Hematopoietic multipotent progenitor cell treated with erythropoietin and hydrocortisone succinate and interleukin-3 and kit ligand, for 15 days (in vitro differentiated cells): ENCODE measurements around the gene HAND1.

Source experiments
- DNase-seq: peaks from one replicate; pipeline ENCODE4 v3.0.0-alpha.2; 2015; ENCODE audit warnings: low spot score

The HAND1 gene

DNA sequence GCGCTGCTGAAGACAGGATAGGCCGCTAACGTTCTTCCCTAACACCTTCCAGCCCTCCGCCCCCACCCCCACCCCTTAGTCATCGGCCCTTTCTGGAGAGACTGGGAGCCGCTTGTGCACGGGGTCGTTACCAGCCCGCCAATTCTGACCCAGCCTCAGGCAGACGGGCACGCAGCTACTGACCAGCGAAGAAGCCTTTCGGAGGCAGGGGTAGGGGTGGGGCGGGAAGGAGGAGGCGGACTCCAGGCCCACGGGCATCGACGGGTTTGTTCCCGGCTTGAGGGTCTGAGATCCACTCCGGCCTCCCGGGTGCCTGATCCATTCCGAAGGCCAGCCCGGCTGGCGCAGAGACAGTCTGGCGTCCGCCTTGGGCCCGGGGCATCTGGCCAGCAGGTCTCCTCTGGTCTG is 729 bp upstream of the HAND1 start:
- no peak for DNase-seq

GRCh38 chr5:154477382-154478223 is 424 bp downstream of the HAND1 start:
- no peak for DNase-seq

DNA sequence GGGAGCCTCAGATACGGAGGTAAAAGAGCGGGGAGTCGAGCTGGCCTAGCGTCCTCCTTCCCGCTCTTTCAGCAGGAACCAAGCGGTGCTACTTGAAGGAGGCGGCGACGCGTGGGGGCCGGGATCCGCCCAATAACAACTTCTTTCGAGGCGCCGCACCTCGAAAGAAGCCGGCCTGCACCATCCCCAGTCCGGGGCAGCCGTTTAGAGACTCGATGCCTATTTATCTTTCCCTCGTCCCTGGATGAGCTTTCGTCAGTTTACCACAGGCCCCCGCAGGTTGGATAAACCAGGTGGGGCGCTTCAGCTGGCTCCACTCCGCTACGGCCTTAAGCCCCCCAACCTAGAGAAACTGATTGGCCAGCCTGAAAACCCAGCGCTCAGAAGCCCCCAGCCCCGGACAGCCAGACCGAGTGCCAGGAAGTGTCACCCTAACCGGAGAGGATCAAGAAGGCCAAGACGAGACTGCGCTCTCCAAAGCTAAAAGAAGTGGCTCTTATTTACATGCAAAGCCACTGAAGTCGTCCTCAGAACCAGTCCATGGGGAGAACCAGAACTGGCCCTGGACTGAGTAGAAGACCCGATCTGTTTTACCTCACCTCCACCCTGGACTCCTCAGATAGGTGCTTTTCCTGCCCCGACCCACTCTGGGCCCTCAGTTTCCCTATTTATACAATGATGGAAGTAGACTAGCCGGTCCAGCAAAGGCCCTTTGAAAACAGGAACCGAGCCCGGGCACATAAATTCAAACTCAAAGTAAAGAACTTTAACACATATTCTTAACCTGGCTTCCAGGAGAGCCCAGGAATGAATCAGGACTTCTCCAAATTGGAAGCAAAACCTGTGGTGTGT is 1.4 kb downstream of the HAND1 start:
- DNase-seq: no peak

DNA sequence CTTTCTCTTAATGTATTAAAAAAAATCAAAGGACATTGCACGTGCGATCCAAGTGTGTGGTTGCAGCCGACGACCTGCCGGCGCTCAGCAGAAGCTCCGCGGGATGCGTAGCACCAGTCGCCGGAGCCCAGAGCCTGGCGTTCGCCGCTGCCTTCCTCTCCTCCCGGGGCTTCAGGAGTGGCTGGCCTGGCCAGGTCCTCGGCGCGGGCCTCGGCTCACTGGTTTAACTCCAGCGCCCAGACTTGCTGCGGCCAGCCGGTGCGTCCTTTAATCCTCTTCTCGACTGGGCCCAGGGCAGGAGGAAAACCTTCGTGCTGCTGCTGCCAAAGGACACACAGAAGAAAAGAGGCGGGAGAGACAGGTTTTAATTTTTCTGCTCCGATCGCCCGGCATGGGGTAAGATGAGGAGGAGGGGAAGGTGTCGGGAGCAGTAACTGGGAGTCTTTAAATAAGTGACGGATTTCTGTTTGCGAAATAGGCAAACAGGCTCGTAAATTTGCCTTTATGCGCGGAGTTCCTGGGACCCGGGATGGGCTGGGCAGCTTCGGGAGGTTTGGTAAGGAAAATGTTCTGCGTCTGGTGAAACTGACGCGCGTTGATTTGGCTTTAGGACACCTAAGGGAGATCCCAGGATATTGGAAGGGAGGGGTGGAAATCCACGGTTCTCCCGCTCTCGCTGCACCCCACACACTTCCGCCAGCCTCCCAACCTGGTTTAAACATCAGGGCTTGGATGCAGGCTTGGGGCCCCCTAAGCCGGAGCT is 2.3 kb downstream of the HAND1 start:
- DNase-seq: no peak

GRCh38 chr5:154474396-154475334 is 3.4 kb downstream of the HAND1 start:
- DNase-seq: no peak

GRCh38 chr5:154473581-154474283 is 4.3 kb downstream of the HAND1 start:
- no peak for DNase-seq

DNA sequence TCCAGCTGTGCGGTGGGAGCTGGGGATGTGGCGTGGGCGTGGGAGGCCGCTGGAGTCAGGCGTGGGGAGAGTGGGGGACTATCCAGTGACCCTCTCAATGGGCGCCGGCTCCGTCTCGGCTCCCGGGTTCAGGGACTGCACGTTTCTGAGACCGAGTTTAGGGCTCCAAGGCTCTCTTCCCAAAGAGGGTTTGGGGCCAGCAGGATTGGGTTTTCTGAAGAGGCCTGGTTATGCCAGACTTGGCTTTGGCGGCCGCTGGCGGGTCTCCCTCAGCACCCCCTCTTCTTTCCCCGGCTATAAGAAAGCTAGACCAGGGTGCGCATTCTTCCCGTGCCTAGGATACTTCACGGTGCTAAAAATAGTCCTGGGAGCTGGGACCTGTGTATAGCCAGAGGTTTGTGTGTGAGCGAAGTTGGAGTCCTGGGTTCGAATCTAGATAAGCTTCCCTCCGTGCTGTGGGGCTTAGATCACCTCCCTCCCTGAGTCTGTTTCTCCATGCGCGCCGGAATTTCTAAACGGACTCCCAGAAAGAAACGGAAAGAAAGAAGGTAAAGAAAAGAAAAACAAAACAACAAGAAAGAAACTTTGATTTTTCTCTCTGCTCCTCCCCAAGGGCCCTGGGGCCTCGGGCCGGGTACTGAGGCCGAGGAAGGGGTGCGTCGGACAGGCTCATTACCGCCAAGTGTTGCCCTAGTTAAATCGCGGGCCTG is 5.0 kb downstream of the HAND1 start:
- no peak for DNase-seq

DNA sequence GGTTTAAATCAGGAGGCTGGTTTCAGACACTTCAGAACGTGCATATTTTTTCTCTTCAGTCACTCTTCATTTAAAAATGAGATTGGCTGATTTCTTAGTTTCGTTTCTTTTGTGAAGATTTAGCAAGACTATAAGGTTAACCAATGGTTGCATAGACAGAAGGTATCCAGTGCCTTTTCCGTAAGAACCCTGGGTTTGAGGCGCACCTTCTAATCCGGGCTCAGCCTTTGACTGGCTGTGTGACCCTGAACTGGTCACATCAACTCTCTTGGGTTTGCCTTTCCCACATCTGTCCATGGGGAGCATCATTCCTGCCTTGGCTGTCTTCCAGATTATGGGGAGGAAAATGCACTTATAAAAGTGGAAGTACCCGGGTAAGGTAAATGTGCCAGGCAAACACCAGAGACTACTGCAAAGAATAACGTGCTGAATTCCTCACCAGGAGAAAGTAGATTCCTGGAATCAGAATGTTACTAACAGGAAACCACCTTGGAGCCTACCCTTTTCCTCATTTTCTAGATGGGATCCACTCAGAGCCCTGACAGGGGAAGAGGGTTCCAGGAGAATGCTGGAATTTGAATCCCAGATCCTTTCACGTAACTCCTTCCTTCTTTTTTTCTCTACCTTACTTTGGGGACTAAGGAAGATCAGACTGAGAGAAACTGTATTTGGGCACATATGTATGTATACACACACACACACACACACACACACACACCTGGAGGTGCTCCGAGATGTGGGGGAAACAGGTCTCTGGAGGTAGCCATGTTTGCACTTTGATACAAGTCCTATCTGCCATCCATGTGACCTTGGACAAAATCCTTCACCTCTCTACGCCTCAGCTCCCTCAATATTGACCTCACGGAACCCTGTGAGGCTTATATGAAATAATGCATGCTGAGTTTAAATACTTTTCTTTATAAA is 6.8 kb downstream of the HAND1 start:
- no peak for DNase-seq

DNA sequence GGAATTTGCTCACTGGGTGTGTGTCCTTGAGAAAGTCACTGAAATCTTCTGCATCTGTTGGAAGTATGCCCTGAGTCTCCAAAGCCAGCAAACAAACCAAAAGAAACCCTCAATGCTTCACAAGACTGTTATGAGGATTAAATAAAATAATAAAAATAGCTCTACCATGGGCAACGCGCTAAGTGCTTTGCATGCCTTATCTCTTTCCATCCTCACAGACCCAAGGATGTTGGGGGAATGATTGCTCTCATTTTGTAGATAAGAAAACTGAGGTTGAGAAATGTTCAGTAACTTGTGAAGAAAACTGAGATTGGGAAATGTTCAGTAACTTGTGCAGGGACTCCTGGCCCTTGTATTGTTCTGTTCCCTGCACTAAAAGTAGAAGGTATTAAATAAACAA is 7.9 kb downstream of the HAND1 start:
- DNase-seq: no peak

DNA sequence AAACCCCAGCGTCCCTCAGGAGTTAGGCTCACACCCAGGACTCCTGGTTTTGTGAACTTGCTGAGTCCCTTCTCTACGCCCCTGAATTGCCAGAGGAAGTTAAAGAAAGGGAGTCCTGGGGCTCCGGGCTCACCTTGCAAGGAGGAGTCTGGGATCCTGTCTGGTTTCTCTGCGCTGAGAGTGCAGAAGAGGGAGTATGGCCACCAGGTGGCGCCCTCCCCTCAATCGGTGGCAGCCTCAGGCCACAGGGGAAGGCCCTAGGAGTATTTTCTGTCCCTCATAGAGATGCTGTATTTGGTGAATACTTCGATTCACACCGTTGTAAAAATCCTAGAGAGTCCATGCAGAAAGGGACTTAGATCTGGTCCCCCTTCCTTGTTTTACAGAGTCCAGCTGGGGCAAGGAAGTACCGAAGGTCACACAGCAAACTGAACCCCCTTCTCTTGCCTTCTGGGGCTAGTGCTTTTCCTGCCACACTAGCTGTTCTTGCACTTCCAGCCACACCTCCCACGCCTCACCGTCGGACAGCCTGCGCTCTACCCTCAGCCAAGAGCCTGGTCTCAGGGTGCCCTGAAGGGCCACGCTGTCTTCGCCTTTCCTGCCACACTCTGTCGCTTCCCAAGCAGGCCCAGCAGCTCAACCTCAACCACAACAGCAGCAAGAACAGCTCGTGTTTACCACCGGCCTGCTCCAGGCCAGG is 10.2 kb downstream of the HAND1 start:
- DNase-seq: peak; percentile 71

DNA sequence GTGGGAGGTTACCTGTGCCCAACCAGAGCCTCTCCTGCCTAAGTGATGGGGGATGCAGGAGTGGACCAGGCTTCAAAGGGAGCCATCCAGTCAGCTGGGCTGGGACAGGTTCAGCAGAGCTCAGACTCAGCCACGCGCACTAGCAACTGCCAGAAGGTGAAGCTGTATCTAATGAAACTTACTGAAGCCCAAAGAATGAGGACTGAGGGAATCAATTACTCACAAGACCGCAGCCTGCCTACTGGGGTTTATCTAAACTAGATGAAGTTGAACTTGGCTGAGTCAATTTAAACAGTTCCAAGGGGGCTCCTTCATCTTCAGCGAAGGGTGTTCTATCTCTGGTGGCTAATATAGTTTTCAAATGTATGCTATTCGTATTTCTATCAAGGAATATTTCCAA is 11.4 kb downstream of the HAND1 start:
- no peak for DNase-seq

- no peak for DNase-seq
Observed at GRCh38 chr5:154466147-154466546, 11.9 kb downstream of the HAND1 start.

GRCh38 chr5:154465169-154465568 is 12.9 kb downstream of the HAND1 start:
- DNase-seq: no peak

GRCh38 chr5:154464438-154464837 is 13.6 kb downstream of the HAND1 start:
- no peak for DNase-seq

- DNase-seq: no peak
Observed at GRCh38 chr5:154461531-154461930, 16.5 kb downstream of the HAND1 start.

DNA sequence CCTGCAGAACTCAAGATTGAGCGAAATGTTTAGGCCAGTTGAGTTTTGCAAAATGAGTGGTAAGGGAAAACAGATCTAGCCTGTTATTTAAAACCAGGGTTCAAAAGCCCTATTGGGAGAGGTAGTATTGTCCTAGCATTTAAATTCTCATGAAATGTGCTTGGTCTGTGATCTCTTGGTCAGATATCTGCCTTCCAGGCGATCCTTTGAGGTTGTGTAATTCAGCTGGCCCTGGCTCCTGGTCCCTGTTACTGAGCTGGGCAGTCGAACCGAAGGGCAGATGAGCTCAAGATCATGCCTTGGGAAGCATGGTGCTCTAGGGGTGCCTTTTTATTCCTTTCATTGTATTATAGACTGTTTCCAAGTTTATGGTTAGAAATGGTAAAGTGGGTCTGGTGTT is 17.9 kb downstream of the HAND1 start:
- no peak for DNase-seq

DNA sequence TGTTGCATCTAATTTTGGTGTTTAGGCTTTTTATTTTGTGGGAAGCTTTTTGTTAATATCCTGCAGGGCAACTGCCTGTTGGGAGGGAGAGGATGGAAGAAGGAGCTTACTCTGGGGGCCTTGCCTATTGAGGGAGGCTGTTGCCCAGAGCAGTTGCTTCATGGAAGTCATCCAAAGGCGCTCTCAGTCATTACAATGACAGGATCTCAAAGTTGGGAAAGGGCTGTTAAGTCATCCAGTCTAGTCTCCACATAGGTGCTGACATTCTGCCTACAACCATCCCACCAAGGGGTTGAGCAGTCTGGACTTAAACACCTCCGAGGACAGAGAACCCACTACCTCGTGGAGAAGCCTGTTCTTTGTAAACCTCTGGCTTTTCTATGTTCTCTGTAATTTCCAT is 19.0 kb downstream of the HAND1 start:
- DNase-seq: no peak

DNA sequence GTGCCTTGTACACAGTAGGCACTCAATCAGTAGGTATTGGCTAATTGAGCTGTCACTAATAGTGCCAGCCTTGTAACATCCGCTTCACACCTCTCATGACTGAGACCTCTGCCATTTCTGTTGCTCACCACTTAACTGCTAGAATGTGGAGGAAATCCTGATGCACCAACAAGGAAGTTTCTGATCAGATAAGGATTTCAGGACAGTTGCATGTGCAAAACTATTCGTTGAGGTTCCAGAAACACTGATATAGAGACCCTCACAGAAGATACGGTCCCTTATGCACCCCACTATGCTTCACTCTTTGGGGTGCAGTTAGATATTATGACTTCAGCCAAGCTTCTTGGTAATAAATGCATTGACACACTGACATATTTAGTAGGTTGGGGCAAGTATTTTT is 21.5 kb downstream of the HAND1 start:
- no peak for DNase-seq
